Measurements from ENCODE around the gene PDE4D. TPM values are rescaled to one million over a fixed set of nuclear protein-coding genes. Genes with fewer than 3 reads are reported as not detected.

PDE4D gene
- total RNA-seq, 1 donor from 2014 or later: 7.6 TPM

- no peak overlapping the region for H3K27ac Mint-ChIP-seq
- TF ChIP-seq CTCF (IDR thresholded peaks at IDR 0.05; ENCODE audit: unreplicated experiment): no peak
- H3K27me3 Mint-ChIP-seq: no peaks in the 10 kb centered on the region
- no peak for DNase-seq (ENCODE audit: low spot score, unreplicated experiment)
- H3K36me3 Mint-ChIP-seq (ENCODE audit: insufficient read depth): peaks cover 2% of the 10 kb centered on the region
- H3K4me3 Mint-ChIP-seq (ENCODE audit: low read depth): no peak overlapping the region
- peaks cover 16% of the 10 kb centered on the region for H3K9me3 Mint-ChIP-seq (ENCODE audit: low read depth)
- H3K4me1 Mint-ChIP-seq (ENCODE audit: low read depth): peaks cover 8% of the 10 kb centered on the region
These were observed 824.0 kb downstream of the PDE4D start for GRCh38 chr5:59069438-59070079.

- Mint-ChIP-seq H3K4me3 (ENCODE audit: low read depth) (no peak overlapping the region), H3K27ac (no peak overlapping the region), H3K36me3 (ENCODE audit: insufficient read depth) (peaks cover 2% of the 10 kb centered on the region), H3K27me3 (no peaks in the 10 kb centered on the region), H3K4me1 (ENCODE audit: low read depth) (peaks cover 13% of the 10 kb centered on the region), H3K9me3 (ENCODE audit: low read depth) (peaks cover 16% of the 10 kb centered on the region)
- DNase-seq (ENCODE audit: low spot score, unreplicated experiment): no peak
- no peak for TF ChIP-seq CTCF (IDR thresholded peaks at IDR 0.05; ENCODE audit: unreplicated experiment)
These were observed 825.4 kb downstream of the PDE4D start for GRCh38 chr5:59067956-59068656.

- no peak for DNase-seq (ENCODE audit: low spot score, unreplicated experiment)
- H3K9me3 Mint-ChIP-seq (ENCODE audit: low read depth): peaks cover 10% of the 10 kb centered on the region
- no peak overlapping the region for H3K4me3 Mint-ChIP-seq (ENCODE audit: low read depth)
- no peak overlapping the region for H3K27ac Mint-ChIP-seq
- peaks cover 2% of the 10 kb centered on the region for H3K36me3 Mint-ChIP-seq (ENCODE audit: insufficient read depth)
- H3K27me3 Mint-ChIP-seq: no peaks in the 10 kb centered on the region
- TF ChIP-seq CTCF (IDR thresholded peaks at IDR 0.05; ENCODE audit: unreplicated experiment): no peak
- H3K4me1 Mint-ChIP-seq (ENCODE audit: low read depth): peaks cover 15% of the 10 kb centered on the region
These were observed 827.0 kb downstream of the PDE4D start for GRCh38 chr5:59066367-59067163.

- Mint-ChIP-seq H3K4me3 (ENCODE audit: low read depth) (no peak overlapping the region), H3K4me1 (ENCODE audit: low read depth) (peaks cover 18% of the 10 kb centered on the region), H3K36me3 (ENCODE audit: insufficient read depth) (no peaks in the 10 kb centered on the region), H3K27me3 (no peaks in the 10 kb centered on the region), H3K9me3 (ENCODE audit: low read depth) (peaks cover 6% of the 10 kb centered on the region), H3K27ac (no peak overlapping the region)
- TF ChIP-seq CTCF (IDR thresholded peaks at IDR 0.05; ENCODE audit: unreplicated experiment): no peak
- DNase-seq (ENCODE audit: low spot score, unreplicated experiment): no peak
These were observed 828.0 kb downstream of the PDE4D start for GRCh38 chr5:59065554-59065953.

DNA sequence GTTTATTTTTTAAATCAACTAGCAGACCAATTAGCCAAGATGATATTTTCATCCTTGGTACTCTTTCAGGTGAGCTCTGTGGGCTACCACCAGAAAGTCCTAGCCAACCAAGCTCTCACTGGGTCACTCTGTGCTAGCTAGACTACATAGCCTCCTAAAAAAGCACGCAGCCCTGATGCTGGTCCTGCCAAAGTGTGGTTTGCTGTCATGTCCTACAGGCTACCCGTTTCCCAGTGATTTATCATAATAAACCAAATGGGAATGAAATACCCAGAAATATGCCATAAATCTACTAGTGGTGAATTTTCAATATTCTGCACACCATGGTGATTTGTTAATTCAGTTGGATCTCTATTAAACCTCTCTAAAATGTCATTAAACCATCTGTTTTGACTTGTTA is 829.2 kb downstream of the PDE4D start:
- H3K36me3 Mint-ChIP-seq (ENCODE audit: insufficient read depth): no peaks in the 10 kb centered on the region

More for the DNA sequence above, 829.2 kb downstream of the PDE4D start:
- no peak for DNase-seq (ENCODE audit: low spot score, unreplicated experiment)
- H3K27me3 Mint-ChIP-seq: no peaks in the 10 kb centered on the region
- no peak overlapping the region for H3K4me3 Mint-ChIP-seq (ENCODE audit: low read depth)
- TF ChIP-seq CTCF (IDR thresholded peaks at IDR 0.05; ENCODE audit: unreplicated experiment): no peak
- peaks cover 6% of the 10 kb centered on the region for H3K9me3 Mint-ChIP-seq (ENCODE audit: low read depth)
- H3K27ac Mint-ChIP-seq: no peak overlapping the region
- H3K4me1 Mint-ChIP-seq (ENCODE audit: low read depth): peaks cover 18% of the 10 kb centered on the region

Data from progenitor cell of endocrine pancreas (in vitro differentiated cells).